Activated CD4-positive, alpha-beta T cell treated with anti-CD3 and anti-CD28 coated beads, Interleukin-2, amount 50 U/mL, for 48 hours (primary cell): ENCODE data around the gene IL1R2.
"Not testable (repeated sequence)": the region's sequence is repeated elsewhere in the genome, so short reads cannot be mapped to it uniquely, and the experiment has no call there.

Experiments
- DNase-seq, 2 experiments: peaks; one replicate each; pipeline ENCODE4 v3.0.0-alpha.2; 2020

IL1R2 gene

GRCh38 chr2:102063487-102063911, 71.7 kb downstream of the IL1R2 start:
- DNase-seq: no peak

- DNase-seq: peak; percentile 56 to 68
These were observed 72.3 kb downstream of the IL1R2 start for GRCh38 chr2:102063941-102064678.

- DNase-seq: no peak
These were observed 73.2 kb downstream of the IL1R2 start for GRCh38 chr2:102064679-102065674.

GRCh38 chr2:102065675-102066252, 74.0 kb downstream of the IL1R2 start:
- DNase-seq: no peak

GRCh38 chr2:102066554-102066953, 74.8 kb downstream of the IL1R2 start:
- DNase-seq: no peak

- DNase-seq: not testable (repeated sequence)
These were observed 76.4 kb downstream of the IL1R2 start for GRCh38 chr2:102068126-102068525.

- no peak for DNase-seq
These were observed 77.7 kb downstream of the IL1R2 start for GRCh38 chr2:102069311-102069974.

- DNase-seq: no peak
These were observed 78.4 kb downstream of the IL1R2 start for GRCh38 chr2:102070058-102070642.

GRCh38 chr2:102072741-102073140, 81.0 kb downstream of the IL1R2 start:
- no peak for DNase-seq

- no peak for DNase-seq
These were observed 81.5 kb downstream of the IL1R2 start for GRCh38 chr2:102073168-102073724.

GRCh38 chr2:102074152-102074783, 82.5 kb downstream of the IL1R2 start:
- no peak for DNase-seq

GRCh38 chr2:102075479-102075878, 83.7 kb downstream of the IL1R2 start:
- DNase-seq: no peak

- DNase-seq: no peak
These were observed 84.8 kb downstream of the IL1R2 start for GRCh38 chr2:102076512-102076911.
